HepG2 (cell line): ENCODE results near the gene C1QTNF5. TPM values are rescaled to one million over a fixed set of nuclear protein-coding genes. Genes with fewer than 3 reads are reported as not detected.

Source experiments
- ASH2L ChIP-seq: fragments of 300-600, 200-600 bp; sonication (generic); IDR thresholded peaks from 2 replicates; pipeline ENCODE4 v1.7.0; 2017; ENCODE audit warnings: low read depth, mild to moderate bottlenecking, moderate library complexity, mixed read lengths, low read length; ENCODE audit not compliant: insufficient read length
- EZH2 ChIP-seq: conservative IDR thresholded peaks from 2 replicates; pipeline ENCODE4 v1.6.1; 2012; ENCODE audit warnings: mild to moderate bottlenecking, low read depth, low read length, moderate library complexity
- GATAD2A ChIP-seq: IDR thresholded peaks from 2 replicates; pipeline ENCODE4 v1.6.1; 2016
- HHEX ChIP-seq: IDR thresholded peaks from 2 replicates; pipeline ENCODE4 v1.6.1; 2016; ENCODE audit warnings: control low read depth
- MIER2 ChIP-seq: IDR thresholded peaks from 2 replicates; pipeline ENCODE4 v1.6.1; 2016; ENCODE audit warnings: missing biosample characterization, missing genetic modification reagents
- NFE2L1 ChIP-seq: sonication (generic); formaldehyde crosslinking; IDR thresholded peaks from 2 replicates; pipeline ENCODE4 v1.4.0; 2020; ENCODE audit warnings: missing genetic modification reagents, mild to moderate bottlenecking, borderline replicate concordance
- POGZ ChIP-seq: sonication (generic); formaldehyde crosslinking; IDR thresholded peaks from 2 replicates; pipeline ENCODE4 v1.4.0; 2020; ENCODE audit warnings: mild to moderate bottlenecking, missing genetic modification reagents
- RARG ChIP-seq: sonication (generic); formaldehyde crosslinking; IDR thresholded peaks from 2 replicates; pipeline ENCODE4 v1.4.0; 2020; ENCODE audit warnings: low read depth, mild to moderate bottlenecking, missing genetic modification reagents
- SMC3 ChIP-seq: IDR thresholded peaks from 2 replicates; pipeline ENCODE4 v1.6.1; 2011; ENCODE audit warnings: low read length, improper control_type of control experiment
- SNAPC2 ChIP-seq: sonication (generic); formaldehyde crosslinking; IDR thresholded peaks from 2 replicates; pipeline ENCODE4 v1.8.1; 2022; ENCODE audit warnings: mild to moderate bottlenecking, missing genetic modification reagents
- STAG1 ChIP-seq: sonication (generic); formaldehyde crosslinking; IDR thresholded peaks from 2 replicates; pipeline ENCODE4 v1.4.0; 2020; ENCODE audit warnings: missing genetic modification reagents
- TEAD3 ChIP-seq: optimal IDR thresholded peaks from 2 replicates; pipeline ENCODE3; 2016; ENCODE audit warnings: borderline replicate concordance
- ZFP36 ChIP-seq: fragments of 150-350 bp; IDR thresholded peaks from 2 replicates; pipeline ENCODE4 v1.6.1; 2018; ENCODE audit warnings: borderline replicate concordance, low read length, low read depth; ENCODE audit not compliant: partially characterized antibody
- ZNF451 ChIP-seq: sonication (generic); formaldehyde crosslinking; IDR thresholded peaks from 2 replicates; pipeline ENCODE4 v1.5.0; 2020; ENCODE audit warnings: mild to moderate bottlenecking, missing genetic modification reagents
- ZNF660 ChIP-seq: sonication (generic); formaldehyde crosslinking; IDR thresholded peaks from 2 replicates; pipeline ENCODE4 v1.5.1; 2020; ENCODE audit warnings: mild to moderate bottlenecking, low read depth, missing genetic modification reagents, borderline replicate concordance
- ZNF678 ChIP-seq: sonication (generic); formaldehyde crosslinking; IDR thresholded peaks from 2 replicates; pipeline ENCODE4 v1.4.0; 2020; ENCODE audit warnings: mild to moderate bottlenecking, missing genetic modification reagents
- polyA plus RNA-seq, 8 experiments: library from polyadenylated mRNA; depleted of rRNA in 3 of 8; stranded (reverse) in 7 of 8; unstranded in 1 of 8; fragments of >200 nt; fragmentation: Illumina TruSeq in 4 of 8; extraction: Trizol in 4 of 8; gene quantifications; 2 replicates each; pipeline versions ENCODE4 v1.2.1 to v1.2.3, GENCODE V29; 2011 to 2016; ENCODE audit warnings: low read depth in 4 of 8, missing spikeins in 1 of 8, mixed read lengths in 1 of 8; ENCODE audit not compliant: insufficient read depth in 1 of 8
- total RNA-seq, 5 experiments: library from RNA; depleted of rRNA; stranded (reverse); fragments of >200 nt; fragmentation: Illumina TruSeq; extraction: Trizol; gene quantifications; 2 replicates each; pipeline ENCODE4 v1.2.3, GENCODE V29; 2016; ENCODE audit warnings: low read depth in 1 of 5
- TF ChIP-seq, protein P1 (sequence below): sonication (generic); formaldehyde crosslinking; IDR thresholded peaks from 2 replicates; pipeline ENCODE4 v1.5.0; 2020; ENCODE audit warnings: mild to moderate bottlenecking, missing genetic modification reagents, moderate library complexity
- TF ChIP-seq, protein P2 (sequence below): sonication (generic); formaldehyde crosslinking; IDR thresholded peaks from 2 replicates; pipeline ENCODE4 v1.4.0; 2020; ENCODE audit warnings: missing genetic modification reagents
- TF ChIP-seq, protein P3 (sequence below): sonication (generic); formaldehyde crosslinking; IDR thresholded peaks from 2 replicates; pipeline ENCODE4 v1.4.0; 2020; ENCODE audit warnings: missing genetic modification reagents, borderline replicate concordance
- TF ChIP-seq, protein P4 (sequence below): IDR thresholded peaks from 2 replicates; pipeline ENCODE4 v1.6.1; 2016; ENCODE audit warnings: missing genetic modification reagents, missing compliant biosample characterization
- TF ChIP-seq, protein P5 (sequence below), 2 experiments: sonication (generic) in 1 of 2; formaldehyde crosslinking in 1 of 2; IDR thresholded peaks; 2 replicates each; pipeline versions ENCODE4 v1.4.0 to v1.6.1; 2018 to 2020; ENCODE audit warnings: missing genetic modification reagents in 2 of 2, borderline replicate concordance in 1 of 2, low read depth in 1 of 2, mild to moderate bottlenecking in 1 of 2, missing biosample characterization in 1 of 2

The C1QTNF5 gene
- total and polyA plus RNA-seq, 2 of the 13 experiments (the other 11 are each of a cell fraction or from before 2014, with no cell fraction given): 0.86 to 1.2 TPM

DNA sequence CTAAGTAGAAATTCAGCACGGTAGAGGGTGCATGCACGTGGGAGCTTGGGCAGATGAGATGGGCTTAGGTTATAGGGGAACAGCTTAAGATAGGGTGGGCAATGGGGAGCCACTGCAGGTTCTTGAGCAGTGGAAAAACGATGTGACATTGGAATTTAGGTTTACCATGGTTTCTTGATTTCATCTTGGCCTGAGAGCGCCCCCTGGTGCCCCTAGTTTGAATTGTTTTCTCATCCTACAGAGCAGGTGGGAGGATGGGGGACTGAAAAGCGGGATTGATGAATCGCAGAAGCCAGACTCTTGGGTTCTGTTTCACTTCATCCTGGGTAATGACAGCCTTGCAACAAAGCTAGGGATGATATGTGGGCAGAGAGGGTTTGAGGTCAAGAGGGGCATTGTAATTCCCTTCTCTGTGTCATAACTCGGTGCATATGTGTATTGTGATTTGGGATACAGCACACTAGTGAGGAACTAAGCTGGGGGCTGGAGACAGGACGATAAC is 17.1 kb downstream of the C1QTNF5 start (continued):
- TF ChIP-seq, protein P1, sequence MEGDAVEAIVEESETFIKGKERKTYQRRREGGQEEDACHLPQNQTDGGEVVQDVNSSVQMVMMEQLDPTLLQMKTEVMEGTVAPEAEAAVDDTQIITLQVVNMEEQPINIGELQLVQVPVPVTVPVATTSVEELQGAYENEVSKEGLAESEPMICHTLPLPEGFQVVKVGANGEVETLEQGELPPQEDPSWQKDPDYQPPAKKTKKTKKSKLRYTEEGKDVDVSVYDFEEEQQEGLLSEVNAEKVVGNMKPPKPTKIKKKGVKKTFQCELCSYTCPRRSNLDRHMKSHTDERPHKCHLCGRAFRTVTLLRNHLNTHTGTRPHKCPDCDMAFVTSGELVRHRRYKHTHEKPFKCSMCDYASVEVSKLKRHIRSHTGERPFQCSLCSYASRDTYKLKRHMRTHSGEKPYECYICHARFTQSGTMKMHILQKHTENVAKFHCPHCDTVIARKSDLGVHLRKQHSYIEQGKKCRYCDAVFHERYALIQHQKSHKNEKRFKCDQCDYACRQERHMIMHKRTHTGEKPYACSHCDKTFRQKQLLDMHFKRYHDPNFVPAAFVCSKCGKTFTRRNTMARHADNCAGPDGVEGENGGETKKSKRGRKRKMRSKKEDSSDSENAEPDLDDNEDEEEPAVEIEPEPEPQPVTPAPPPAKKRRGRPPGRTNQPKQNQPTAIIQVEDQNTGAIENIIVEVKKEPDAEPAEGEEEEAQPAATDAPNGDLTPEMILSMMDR (CRISPR knock-in tag): peak; percentile 78
- TF ChIP-seq HHEX (CRISPR knock-in tag): no peak
- no peak for TF ChIP-seq POGZ (CRISPR knock-in tag)
- peak; percentile 83 for TF ChIP-seq ZFP36
- peak; percentile 70 for TF ChIP-seq TEAD3 (CRISPR knock-in tag)
- TF ChIP-seq, protein P2, sequence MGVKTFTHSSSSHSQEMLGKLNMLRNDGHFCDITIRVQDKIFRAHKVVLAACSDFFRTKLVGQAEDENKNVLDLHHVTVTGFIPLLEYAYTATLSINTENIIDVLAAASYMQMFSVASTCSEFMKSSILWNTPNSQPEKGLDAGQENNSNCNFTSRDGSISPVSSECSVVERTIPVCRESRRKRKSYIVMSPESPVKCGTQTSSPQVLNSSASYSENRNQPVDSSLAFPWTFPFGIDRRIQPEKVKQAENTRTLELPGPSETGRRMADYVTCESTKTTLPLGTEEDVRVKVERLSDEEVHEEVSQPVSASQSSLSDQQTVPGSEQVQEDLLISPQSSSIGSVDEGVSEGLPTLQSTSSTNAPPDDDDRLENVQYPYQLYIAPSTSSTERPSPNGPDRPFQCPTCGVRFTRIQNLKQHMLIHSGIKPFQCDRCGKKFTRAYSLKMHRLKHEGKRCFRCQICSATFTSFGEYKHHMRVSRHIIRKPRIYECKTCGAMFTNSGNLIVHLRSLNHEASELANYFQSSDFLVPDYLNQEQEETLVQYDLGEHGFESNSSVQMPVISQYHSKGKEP (CRISPR knock-in tag): no peak
- TF ChIP-seq MIER2 (CRISPR knock-in tag): no peak
- TF ChIP-seq RARG (CRISPR knock-in tag): no peak
- peak; percentile 52 for TF ChIP-seq STAG1 (CRISPR knock-in tag)
- TF ChIP-seq, protein P3, sequence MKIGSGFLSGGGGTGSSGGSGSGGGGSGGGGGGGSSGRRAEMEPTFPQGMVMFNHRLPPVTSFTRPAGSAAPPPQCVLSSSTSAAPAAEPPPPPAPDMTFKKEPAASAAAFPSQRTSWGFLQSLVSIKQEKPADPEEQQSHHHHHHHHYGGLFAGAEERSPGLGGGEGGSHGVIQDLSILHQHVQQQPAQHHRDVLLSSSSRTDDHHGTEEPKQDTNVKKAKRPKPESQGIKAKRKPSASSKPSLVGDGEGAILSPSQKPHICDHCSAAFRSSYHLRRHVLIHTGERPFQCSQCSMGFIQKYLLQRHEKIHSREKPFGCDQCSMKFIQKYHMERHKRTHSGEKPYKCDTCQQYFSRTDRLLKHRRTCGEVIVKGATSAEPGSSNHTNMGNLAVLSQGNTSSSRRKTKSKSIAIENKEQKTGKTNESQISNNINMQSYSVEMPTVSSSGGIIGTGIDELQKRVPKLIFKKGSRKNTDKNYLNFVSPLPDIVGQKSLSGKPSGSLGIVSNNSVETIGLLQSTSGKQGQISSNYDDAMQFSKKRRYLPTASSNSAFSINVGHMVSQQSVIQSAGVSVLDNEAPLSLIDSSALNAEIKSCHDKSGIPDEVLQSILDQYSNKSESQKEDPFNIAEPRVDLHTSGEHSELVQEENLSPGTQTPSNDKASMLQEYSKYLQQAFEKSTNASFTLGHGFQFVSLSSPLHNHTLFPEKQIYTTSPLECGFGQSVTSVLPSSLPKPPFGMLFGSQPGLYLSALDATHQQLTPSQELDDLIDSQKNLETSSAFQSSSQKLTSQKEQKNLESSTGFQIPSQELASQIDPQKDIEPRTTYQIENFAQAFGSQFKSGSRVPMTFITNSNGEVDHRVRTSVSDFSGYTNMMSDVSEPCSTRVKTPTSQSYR (CRISPR knock-in tag): no peak
- TF ChIP-seq, protein P4, sequence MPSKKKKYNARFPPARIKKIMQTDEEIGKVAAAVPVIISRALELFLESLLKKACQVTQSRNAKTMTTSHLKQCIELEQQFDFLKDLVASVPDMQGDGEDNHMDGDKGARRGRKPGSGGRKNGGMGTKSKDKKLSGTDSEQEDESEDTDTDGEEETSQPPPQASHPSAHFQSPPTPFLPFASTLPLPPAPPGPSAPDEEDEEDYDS (CRISPR knock-in tag): no peak
- peak; percentile 25 for TF ChIP-seq ASH2L
- TF ChIP-seq ZNF660 (CRISPR knock-in tag): no peak
- TF ChIP-seq NFE2L1 (CRISPR knock-in tag): no peak
- no peak for TF ChIP-seq ZNF451 (CRISPR knock-in tag)
- TF ChIP-seq SNAPC2 (CRISPR knock-in tag): no peak
- TF ChIP-seq SMC3: peak; percentile 40; the same call in 1 of the 2 replicates
- TF ChIP-seq GATAD2A (CRISPR knock-in tag): no peak
- TF ChIP-seq EZH2: no peak
- TF ChIP-seq, protein P5, sequence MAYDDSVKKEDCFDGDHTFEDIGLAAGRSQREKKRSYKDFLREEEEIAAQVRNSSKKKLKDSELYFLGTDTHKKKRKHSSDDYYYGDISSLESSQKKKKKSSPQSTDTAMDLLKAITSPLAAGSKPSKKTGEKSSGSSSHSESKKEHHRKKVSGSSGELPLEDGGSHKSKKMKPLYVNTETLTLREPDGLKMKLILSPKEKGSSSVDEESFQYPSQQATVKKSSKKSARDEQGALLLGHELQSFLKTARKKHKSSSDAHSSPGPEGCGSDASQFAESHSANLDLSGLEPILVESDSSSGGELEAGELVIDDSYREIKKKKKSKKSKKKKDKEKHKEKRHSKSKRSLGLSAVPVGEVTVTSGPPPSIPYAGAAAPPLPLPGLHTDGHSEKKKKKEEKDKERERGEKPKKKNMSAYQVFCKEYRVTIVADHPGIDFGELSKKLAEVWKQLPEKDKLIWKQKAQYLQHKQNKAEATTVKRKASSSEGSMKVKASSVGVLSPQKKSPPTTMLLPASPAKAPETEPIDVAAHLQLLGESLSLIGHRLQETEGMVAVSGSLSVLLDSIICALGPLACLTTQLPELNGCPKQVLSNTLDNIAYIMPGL (CRISPR knock-in tag; IDR thresholded peaks at IDR 0.05; ENCODE audit: borderline replicate concordance in 1 of 2, low read depth in 1 of 2): peak; percentile 38 to 49; a peak in 2 of 4 replicates
- TF ChIP-seq ZNF678 (CRISPR knock-in tag): no peak
